ENCODE data around the gene GPR183. TPM values are rescaled to one million over a fixed set of nuclear protein-coding genes. Genes with fewer than 3 reads are reported as not detected.

GPR183 gene
- total RNA-seq, 1 donor from 2014 or later = 0.58 TPM

GRCh38 chr13:99273128-99273527 is 34.1 kb downstream of the GPR183 start:
- no peak for DNase-seq (ENCODE audit: extremely low read depth, low read depth, low spot score)

GRCh38 chr13:99272481-99272880 is 34.7 kb downstream of the GPR183 start:
- DNase-seq (ENCODE audit: extremely low read depth, low read depth, low spot score) = no peak

- DNase-seq (ENCODE audit: extremely low read depth, low read depth, low spot score) = no peak
Measured at GRCh38 chr13:99271249-99271648, 36.0 kb downstream of the GPR183 start.

GRCh38 chr13:99270518-99270917 is 36.7 kb downstream of the GPR183 start:
- DNase-seq (ENCODE audit: extremely low read depth, low read depth, low spot score) = no peak

GRCh38 chr13:99269627-99270241 is 37.5 kb downstream of the GPR183 start:
- peak; percentile 29 for DNase-seq (ENCODE audit: extremely low read depth, low read depth, low spot score)

- DNase-seq (ENCODE audit: extremely low read depth, low read depth, low spot score) = no peak
Measured at GRCh38 chr13:99268822-99269221, 38.4 kb downstream of the GPR183 start.

- DNase-seq (ENCODE audit: extremely low read depth, low read depth, low spot score) = no peak
Measured at GRCh38 chr13:99267927-99268326, 39.3 kb downstream of the GPR183 start.

GRCh38 chr13:99266827-99267226 is 40.4 kb downstream of the GPR183 start:
- no peak for DNase-seq (ENCODE audit: extremely low read depth, low read depth, low spot score)

GRCh38 chr13:99265821-99266426 is 41.3 kb downstream of the GPR183 start:
- DNase-seq (ENCODE audit: extremely low read depth, low read depth, low spot score) = peak; percentile 36

- no peak for DNase-seq (ENCODE audit: extremely low read depth, low read depth, low spot score)
Measured at GRCh38 chr13:99265162-99265800, 41.9 kb downstream of the GPR183 start.

- no peak for DNase-seq (ENCODE audit: extremely low read depth, low read depth, low spot score)
Measured at GRCh38 chr13:99264051-99264450, 43.1 kb downstream of the GPR183 start.

- DNase-seq (ENCODE audit: extremely low read depth, low read depth, low spot score) = no peak
Measured at GRCh38 chr13:99263126-99263785, 43.9 kb downstream of the GPR183 start.

- DNase-seq (ENCODE audit: extremely low read depth, low read depth, low spot score) = no peak
Measured at GRCh38 chr13:99261059-99261458, 46.1 kb downstream of the GPR183 start.

GRCh38 chr13:99260216-99260615 is 47.0 kb downstream of the GPR183 start:
- no peak for DNase-seq (ENCODE audit: extremely low read depth, low read depth, low spot score)

- DNase-seq (ENCODE audit: extremely low read depth, low read depth, low spot score) = no peak
Measured at GRCh38 chr13:99258946-99259345, 48.3 kb downstream of the GPR183 start.

- no peak for DNase-seq (ENCODE audit: extremely low read depth, low read depth, low spot score)
Measured at GRCh38 chr13:99258210-99258860, 48.9 kb downstream of the GPR183 start, which contains the start of gene GPR18. Gene GPR18 (minus strand): TSS chr13:99258379. CDS start chr13:99255872, 2,507 bp downstream.

- DNase-seq (ENCODE audit: extremely low read depth, low read depth, low spot score) = no peak
Measured at GRCh38 chr13:99257291-99257690, 49.9 kb downstream of the GPR183 start.

- no peak for DNase-seq (ENCODE audit: extremely low read depth, low read depth, low spot score)
Measured at GRCh38 chr13:99256709-99257108, 50.5 kb downstream of the GPR183 start.

GRCh38 chr13:99256283-99256682 is 50.9 kb downstream of the GPR183 start:
- DNase-seq (ENCODE audit: extremely low read depth, low read depth, low spot score) = no peak

- no peak for DNase-seq (ENCODE audit: extremely low read depth, low read depth, low spot score)
Measured at GRCh38 chr13:99255271-99255670, 51.9 kb downstream of the GPR183 start.

- DNase-seq (ENCODE audit: extremely low read depth, low read depth, low spot score) = no peak
Measured at GRCh38 chr13:99254830-99255229, 52.4 kb downstream of the GPR183 start.
